NCI-H2107 (cell line): ENCODE measurements around the gene TSPAN17.
"Not testable (repeated sequence)": the region's sequence is repeated elsewhere in the genome, so short reads cannot be mapped to it uniquely, and the experiment has no call there.

ENCODE experiments used
- DNase-seq: peaks from one replicate; lab custom pipeline; 2025; lab: John Stamatoyannopoulos, UW

Gene TSPAN17, protein sequence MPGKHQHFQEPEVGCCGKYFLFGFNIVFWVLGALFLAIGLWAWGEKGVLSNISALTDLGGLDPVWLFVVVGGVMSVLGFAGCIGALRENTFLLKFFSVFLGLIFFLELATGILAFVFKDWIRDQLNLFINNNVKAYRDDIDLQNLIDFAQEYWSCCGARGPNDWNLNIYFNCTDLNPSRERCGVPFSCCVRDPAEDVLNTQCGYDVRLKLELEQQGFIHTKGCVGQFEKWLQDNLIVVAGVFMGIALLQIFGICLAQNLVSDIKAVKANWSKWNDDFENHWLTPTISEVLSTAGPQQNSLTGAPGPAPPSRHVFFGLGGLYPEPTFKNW

DNA sequence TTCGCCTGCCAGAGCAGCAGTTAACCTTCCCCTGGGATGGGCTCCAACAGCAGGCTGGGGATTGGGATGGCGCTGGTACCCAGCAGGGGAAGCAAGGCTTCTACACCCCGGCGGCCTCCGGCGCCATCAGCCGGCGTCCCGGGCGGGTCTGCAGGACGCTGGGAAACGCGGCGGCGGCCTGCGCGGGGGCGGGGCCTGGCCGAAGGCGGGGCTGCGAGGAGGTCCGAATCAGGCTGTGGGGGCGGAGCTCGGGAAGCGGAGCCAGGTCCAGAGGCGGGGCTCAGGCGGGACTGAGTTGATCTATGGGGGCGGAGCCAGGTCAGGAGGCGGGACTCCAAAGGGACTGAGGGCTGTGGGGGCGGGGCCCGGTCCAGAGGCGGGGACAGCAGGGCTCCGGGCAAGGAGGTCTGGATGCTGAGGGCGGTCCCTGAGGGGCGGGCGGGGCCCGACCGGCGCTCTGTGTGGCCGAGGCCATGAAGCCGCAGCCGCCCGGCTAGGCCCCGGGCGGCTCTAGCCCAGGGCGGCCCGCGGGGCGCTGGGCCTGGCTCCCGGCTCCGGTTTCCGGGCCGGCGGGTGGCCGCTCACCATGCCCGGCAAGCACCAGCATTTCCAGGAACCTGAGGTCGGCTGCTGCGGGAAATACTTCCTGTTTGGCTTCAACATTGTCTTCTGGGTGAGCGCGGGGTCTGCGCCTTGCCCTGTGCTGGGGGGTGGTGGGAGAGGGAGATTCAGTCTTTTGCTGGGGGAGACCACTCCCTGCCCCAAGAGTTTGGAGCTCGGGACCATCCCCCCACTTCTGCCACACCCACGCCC lies at the start of gene TSPAN17:
Gene TSPAN17, plus strand, starts transcription at position 455 of the 813 bp plus-strand sequence. Its CDS starts 132 bp downstream, at position 587.
- DNase-seq: peak; percentile 84

DNA sequence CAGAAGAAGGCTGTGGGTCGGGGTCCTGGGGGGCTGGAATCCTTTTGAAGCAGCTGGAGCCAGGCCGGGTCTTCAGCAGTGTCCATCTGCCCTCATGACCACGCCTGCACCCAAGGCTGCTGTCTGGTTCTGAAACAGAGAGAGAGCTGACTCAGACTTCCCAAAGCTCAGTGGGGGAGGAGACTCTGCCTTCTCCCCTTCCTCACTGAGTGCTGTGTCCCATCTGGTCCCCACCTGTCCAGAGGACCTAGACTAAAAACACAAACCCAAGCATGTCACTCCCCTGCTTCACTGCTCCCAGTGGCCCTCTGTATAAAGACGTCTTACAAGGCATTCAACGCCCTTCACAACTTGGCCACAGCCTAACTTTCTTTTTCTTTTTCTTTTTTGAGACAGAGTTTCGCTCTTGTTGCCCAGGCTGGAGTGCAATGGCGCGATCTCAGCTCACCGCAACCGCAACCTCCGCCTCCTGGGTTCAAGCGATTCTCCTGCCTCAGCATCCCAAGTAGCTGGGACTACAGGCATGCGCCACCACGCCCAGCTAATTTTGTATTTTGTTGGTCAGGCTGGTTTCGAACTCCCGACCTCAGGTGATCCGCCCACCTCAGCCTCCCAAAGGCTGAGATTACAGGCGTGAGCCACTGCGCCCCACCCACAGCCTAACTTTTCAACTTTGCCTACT lies 47.4 kb upstream of the TSPAN17 start:
- not testable (repeated sequence) for DNase-seq

DNA sequence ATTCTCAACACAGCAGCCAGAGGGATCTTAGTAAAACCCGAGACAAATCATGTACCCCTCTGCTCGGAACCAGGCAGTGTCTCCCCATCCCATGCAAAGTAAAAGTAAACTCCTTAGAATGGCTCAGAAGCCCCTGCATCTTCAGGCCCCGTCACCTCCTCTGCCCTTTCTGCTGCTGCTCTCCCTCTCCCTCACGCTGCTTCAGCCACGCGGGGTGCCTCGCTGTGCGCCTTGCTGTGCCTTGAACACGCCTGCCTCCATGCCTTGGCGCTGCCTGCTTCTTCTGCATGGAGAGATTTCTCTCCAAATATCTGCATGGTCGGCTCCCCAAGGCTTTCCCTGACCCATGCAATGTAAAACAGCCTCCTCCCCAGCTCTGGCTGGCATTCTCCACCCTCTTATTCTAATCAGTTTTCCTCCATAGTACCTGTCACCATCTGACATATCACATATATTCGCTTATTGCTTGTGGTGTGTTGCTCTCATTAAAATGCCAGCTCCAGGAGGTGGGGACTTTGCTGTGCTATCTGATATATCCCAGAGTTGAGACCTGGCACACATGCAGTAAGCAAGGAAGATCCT lies 45.3 kb upstream of the TSPAN17 start:
- no peak for DNase-seq

DNA sequence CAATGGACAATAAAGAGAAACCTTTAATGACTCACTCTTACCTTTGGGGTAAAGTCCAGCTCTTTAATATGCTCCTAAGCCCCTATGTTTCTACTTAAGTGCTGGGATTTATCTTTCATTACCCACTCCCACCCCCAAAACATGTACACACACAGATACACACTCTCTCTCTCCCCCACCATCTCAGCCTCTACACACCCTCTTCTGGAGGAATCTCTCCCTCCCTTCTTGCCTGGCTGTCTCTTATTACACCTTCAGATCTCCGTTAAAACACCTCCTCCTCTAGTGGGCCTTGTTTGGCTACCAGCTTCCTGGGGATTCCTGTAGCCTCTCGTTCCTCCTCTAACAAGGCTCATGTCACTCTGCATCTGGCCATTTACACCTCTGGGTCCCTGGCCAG lies 44.2 kb upstream of the TSPAN17 start:
- DNase-seq: no peak

DNA sequence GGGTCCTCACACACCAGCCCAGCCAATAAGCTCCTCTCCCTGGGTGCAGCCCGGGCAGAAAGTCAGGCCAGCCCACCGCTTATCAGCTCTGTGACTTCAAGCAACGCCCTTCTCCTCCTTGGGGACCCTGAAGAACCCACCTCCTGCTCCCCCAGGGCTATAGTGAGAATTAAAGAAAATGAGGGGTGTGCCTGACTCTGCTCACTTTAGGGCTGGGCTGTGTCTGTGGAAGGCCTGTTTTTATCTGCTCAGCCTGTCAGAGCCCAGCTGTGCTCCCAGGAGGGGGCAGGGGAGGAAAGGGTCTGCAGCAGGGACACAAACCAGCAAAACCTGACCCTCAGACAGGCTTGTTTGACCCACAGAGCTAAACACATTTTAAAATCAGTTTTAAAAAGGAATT lies 41.3 kb upstream of the TSPAN17 start:
- DNase-seq: no peak

DNA sequence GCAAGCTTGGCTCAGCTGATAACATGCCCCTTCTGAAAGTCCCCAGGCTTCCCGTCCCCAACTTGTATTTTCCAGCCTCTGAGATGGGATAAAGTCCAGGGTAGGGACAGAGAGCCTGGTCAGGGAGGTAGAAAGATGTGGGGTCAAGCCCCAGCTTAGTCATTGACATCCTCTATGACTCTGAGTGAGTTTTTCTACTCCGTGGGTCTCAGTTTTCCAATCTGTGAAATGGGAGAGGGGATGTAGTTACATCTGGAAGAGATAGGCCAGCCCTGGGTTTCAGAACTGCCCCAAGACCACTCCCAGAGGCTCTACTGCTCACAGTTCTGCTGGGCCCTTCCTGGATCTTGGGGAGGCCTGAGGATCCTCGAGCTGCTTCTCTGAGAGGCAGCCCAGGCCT lies 40.4 kb upstream of the TSPAN17 start:
- no peak for DNase-seq

DNA sequence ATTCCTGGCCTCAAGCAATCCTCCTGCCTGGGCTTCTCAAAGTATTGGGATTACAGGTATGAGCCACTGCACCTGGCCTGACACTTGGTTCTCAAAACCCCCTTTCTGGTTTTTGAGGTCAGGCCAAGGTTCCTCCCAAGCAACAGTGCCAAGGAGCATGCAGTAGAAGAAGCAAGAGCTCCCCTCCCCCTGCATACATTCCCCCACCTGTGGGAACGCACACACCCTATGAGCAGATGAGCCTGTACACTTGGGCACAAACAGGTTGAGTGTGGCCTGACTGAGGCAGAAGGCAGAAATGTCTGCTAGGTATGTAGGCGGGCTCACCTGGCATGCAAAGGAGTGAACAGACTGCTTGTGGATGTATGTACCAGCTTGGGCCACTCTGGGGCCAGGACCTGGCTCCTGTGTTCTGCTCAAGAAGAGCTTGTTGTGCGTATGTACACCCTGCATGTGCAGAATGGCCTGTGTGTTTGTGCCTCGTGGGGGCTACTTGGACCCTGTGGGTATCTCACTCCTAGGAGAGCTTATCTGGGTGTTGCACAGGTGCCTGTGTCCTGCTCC lies 39.1 kb upstream of the TSPAN17 start:
- DNase-seq: no peak

DNA sequence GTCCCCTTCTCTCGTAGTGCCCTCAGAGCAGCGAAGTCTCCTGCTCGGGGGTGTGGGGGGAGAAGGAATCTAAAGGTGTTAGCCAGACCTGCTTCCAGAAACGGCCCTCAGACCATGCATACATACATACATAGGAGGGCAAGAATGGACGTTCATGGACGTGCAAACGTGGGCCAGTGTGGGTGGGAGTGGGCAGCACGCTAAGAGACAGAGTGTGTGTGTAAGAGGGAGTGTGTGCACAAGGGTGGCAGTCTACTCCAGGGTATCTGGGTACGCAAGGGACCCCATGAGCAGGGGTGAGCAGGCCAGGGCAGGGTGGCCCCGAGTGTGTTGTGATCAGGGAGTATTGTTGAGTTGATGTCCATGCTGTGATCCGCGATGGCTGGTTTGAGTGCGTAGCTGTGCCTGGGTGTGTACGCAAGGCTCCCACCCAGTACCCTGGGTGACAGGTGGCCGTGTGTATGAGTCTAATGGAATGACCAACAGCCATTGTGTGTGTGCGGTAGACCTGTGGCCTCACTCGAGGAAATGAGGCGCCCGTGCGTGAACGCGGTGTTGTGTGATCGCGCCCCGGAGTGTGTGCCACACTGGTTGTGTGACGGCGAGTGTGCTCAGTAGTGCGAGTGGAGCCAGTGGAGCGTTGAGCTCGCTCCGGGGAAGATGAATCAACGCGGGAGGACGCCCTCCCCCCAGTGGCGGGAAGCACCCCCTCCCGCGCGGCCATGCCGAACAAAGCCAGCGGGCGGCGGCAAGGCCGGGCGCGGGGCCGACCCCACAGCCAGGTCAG lies 38.2 kb upstream of the TSPAN17 start:
- DNase-seq: no peak

DNA sequence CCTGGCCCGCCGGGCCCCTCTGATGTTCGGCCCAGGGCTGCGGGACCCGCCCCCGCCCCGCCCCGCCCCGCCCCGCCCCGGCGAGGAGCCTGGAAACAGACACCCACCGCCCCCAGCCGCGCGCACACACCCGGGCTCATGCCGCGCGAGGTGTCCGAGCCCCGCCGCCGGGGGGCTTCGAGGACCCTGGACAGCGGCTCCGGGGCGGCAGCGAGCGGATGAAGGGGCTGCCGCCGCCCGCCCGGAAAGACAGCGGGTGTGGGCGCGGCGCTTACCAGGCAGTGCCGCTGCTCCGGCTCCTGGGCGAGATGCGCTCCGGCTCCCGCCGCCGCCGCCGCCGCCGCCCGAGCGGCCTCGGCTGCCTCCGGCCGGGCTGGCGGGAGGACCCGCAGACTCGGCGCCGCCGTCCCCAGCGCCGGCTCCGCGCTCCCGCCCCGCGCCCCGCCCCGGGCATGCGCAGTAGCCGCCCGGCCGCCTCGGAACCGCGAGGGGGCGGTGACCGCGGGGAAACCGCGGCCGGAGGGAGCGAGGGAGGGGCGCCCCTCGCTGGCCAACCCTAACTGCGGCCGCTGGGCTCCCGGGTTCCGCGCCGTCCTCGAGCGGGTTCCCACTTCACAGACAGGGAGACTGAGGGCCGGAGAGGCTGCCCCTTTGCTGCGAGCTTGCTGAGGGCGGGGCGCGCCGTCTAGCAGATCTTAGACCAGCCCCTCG lies 37.4 kb upstream of the TSPAN17 start, which contains the start of gene GPRIN1:
Gene GPRIN1, minus strand, starts transcription at position 433 of the 711 bp plus-strand sequence. CDS start 10,322 bp downstream, outside the sequence.
- peak; percentile 16 for DNase-seq

DNA sequence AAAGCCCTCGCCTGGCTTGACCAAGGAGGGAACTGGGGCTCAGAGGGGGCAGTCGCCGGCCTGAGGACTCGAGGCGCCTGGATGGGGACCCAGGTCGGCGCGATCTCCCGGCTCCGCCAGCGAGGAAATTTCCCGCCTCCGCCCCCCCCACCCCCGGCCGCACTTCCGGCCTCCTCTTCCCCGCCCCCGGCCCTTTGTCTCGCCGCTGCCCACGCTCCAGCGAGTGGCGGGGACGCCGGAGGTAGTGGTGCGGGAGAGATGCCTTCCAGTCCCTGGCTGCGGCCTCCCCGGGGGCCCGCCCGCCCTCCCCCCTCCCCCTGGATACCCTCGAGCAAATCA lies 36.9 kb upstream of the TSPAN17 start:
- no peak for DNase-seq

DNA sequence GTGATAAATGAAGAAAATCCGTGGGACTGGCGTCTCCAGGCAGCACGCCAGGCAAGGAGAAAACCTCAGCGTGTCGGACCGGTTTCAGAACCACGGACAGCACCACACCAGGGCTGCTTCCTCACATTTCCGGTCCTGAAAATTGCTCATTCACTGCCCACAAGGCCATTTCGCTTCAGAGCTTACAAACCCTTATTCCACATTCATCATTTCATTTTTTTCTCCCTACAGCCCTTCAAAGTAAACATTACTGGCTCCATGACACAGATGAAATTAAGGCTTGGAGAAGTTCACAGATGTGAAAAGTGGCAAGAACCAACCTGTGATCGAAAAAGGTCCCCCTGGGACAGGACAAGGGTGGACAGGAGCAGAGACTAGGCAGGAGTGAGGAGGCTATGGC lies 35.8 kb upstream of the TSPAN17 start:
- DNase-seq: no peak

DNA sequence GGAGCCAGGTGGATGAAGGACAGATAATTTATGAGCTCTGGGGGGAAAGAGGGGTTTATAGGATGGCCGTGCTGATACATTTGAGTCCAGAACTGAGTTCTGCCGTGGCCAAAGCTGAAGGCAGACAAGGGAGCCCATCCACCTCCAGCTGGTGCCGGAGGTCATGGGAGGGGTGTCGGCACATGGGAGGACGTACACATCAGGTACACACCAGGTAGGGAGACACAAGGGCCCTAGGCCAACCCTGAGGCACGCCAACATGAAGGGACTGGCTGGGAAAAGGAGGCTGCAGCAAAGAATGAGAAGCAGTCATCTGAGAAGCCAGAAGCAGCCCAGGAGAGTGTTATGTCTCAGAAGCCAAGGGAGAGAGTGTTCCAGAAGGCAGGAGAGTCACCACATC lies 35.3 kb upstream of the TSPAN17 start:
- no peak for DNase-seq

DNA sequence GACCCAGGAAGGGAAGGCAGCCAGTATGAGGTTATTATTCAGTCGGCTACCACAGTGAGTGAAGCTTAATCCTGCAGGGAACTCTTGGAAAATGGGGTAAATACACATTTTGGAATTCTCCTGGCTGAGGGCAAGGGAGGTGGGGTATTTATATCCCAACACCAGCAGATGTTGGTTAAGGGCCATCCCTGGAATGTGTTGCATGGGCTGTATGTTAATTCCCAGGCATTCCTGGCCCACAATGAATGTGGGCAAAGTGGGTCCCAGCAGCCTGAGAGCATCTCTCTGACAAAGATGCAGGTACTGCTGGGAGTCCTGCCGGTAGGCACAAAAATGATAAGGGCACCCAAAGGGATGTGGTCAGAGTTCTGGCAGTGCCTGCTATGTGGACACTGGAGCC lies 34.4 kb upstream of the TSPAN17 start:
- no peak for DNase-seq

DNA sequence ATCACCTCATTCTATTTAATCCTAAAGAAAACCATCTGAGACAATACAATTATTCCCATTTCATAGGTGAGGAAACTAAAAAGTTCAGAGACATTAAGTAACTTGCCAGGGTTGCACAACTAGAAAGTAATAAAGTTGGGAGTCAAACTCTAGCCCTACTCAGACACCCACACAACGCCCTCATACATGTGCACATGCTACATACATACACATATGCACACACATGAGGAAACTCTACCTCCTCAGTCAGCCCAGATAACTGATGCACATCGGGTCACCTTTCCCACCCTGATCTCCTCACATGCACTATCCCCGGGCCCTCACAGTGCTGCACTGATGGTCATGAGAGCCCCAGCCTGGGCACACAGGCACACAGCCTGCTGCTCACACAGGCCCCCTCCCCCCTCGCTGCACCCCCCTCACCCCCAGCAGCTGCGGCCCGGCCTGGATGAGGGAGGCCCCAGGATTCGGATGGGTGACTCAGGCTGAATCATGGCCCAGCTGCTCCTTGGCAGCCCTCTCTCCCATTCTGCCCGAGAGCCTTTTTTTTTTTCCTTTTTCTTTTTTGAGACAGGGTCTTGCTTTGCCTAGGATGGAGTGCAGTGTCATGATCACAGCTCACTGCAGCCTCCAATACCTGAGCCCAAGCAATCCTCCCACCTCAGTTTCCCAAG lies 32.3 kb upstream of the TSPAN17 start:
- no peak for DNase-seq

DNA sequence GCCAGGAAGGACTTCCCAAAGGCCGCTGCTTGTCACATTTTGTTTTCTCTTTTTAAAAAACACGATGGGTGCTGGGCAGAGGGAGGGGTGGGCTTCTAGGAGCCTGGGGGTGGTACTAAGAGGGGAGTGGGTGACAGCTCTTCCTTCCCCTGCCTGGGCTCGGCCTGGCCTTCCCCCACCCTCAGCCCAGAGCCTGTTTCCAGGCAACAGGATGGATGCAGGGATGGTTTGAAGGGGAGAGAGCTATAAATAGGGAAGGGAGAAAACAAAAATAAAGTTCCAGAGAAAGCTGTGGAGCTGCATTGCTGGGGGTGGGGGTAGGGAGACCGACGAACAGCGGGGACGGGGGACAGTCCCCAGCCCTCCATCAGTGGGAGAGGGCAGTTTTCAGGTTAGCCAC lies 30.8 kb upstream of the TSPAN17 start:
- DNase-seq: no peak

DNA sequence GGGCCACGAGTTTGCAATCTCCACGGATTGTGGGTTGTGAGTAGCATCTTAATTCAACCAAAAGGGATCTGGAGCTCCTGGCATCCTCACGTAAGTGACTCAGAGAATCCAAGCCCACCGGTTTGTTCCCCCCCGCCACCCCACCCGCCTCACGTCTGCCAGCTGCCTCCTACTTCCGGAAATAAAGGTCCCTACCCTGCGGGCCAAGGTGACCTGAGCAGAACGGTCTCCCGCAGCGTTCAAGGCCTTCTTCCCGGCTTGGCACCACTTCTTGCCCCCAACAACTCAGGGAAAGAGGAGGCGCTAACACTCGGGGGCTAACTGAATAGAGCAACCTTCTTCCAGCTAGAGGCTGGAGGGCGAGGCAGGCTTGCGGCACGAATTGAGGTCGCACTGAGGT lies 28.5 kb upstream of the TSPAN17 start:
- no peak for DNase-seq

DNA sequence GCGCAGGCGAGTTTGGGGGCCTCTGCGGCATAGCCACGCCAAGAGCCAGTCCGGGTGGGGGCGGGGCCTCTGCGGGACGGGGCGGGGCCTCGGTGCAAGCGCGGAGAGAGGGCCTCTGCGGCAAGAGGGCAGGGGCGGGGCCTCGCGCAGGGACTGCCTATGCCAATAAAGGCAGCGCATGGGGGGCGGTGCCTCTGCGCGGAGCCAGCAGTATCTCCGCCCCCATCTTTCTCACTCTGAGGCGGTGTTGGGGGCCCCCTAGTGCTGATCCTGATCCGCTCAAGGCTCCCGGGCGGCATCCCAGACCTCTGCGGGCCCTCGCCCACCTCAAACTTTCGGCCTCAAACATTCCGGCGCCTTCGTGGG lies 28.1 kb upstream of the TSPAN17 start:
- DNase-seq: no peak

DNA sequence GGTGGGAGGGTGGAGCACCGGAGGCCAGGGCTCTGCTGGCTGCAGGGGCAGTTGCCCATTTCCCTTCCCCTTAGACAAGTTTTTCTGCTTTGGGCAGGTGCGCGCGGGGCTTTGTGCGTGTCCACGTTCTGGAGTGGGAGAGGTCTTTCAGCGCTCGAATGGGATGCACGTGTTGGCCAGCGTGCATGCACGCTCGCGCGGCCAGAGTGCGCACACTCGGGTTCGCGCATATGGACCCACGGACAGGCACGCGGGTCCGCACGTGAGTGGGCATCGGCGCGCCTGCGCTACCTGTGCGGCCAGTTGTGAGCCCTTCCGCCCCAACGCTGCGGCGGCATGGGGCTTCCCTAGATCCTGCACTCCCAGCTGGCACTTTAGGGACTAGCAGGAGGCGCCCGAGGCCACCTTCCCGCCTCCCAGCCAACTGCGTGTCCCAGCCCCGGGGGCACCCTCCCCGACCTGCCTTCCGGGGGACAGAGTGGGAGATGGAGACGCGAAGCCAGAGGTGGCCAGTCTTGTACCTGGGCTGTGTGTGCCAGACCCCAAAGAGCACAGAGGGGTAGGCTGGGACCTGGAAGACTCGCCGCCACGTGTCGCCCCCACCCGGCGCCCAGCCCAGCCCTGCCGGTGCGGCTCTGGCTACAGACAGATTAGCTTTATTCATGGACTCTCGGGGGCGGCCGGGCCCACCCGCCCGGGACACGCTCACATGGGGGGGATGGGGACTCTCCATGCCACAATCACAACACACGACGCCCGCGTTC lies 27.5 kb upstream of the TSPAN17 start:
- no peak for DNase-seq

DNA sequence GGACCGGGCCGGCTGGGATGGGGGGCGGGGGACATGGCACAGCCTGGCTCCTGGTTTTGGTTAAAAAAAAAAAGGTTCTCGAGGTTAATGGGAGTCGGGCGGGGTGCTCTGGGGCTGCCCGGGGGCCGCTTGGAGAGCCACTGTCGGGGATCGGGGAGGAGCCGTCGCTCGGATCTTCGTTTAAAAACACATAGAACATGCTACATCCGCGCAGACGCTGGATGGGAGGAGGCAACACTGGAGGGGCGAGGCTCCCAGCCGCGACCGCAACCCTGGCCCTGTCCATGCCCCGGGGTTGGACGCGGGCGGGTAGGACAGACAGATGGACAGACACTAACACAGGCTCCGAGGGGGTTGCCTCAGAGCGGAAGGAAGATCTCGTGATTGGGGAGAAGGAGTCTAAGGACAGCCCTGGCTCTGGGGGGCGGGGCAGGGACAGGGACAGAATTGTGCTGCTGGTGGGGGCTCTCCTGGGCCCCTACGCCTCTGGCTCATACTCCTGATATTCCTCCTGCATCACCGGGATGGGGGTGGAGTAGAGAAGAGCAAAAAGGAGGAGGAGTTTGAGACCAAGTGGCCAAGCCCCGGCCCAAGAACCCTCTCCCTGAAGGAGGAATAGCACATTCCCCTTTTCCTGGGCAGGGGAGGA lies 26.8 kb upstream of the TSPAN17 start:
- DNase-seq: no peak
